HG02852 (cell line): Measurements from ENCODE around the gene COQ9.
A peak's percentile ranks its signal among the peaks of the same experiment; 100 is the strongest.
"Not testable (repeated sequence)": the region's sequence is repeated elsewhere in the genome, so short reads cannot be mapped to it uniquely, and the experiment has no call there.

Source experiments
- ATAC-seq: cut with Tn5 transposase; IDR thresholded peaks from one replicate; pipeline ENCODE4 v1.9.1; 2021; ENCODE audit warnings: mild to moderate bottlenecking, moderate library complexity; ENCODE audit not compliant: unreplicated experiment

COQ9 gene

GRCh38 chr16:57484515-57485005 is 37.3 kb downstream of the COQ9 start:
- ATAC-seq, result no peak

- no peak for ATAC-seq
These were observed 38.0 kb downstream of the COQ9 start for GRCh38 chr16:57485091-57485915.

GRCh38 chr16:57485916-57486857 is 38.9 kb downstream of the COQ9 start, which contains the start of gene DOK4:
DOK4 (minus strand) TSS chr16:57486493; CDS start chr16:57479507, 6,986 bp downstream.
- peak; percentile 87 for ATAC-seq

- no peak for ATAC-seq
These were observed 39.9 kb downstream of the COQ9 start for GRCh38 chr16:57486858-57487834.

GRCh38 chr16:57489229-57489628 is 42.0 kb downstream of the COQ9 start:
- ATAC-seq, result no peak

- ATAC-seq, result no peak
These were observed 46.5 kb downstream of the COQ9 start for GRCh38 chr16:57493767-57494166.

GRCh38 chr16:57497121-57497520 is 49.8 kb downstream of the COQ9 start:
- ATAC-seq, result no peak

GRCh38 chr16:57498031-57498430 is 50.8 kb downstream of the COQ9 start:
- ATAC-seq, result no peak

- not testable (repeated sequence) for ATAC-seq
These were observed 52.7 kb downstream of the COQ9 start for GRCh38 chr16:57499941-57500340.

- no peak for ATAC-seq
These were observed 53.4 kb downstream of the COQ9 start for GRCh38 chr16:57500578-57501111.

- no peak for ATAC-seq
These were observed 54.2 kb downstream of the COQ9 start for GRCh38 chr16:57501492-57501891.

GRCh38 chr16:57502048-57502775 is 54.9 kb downstream of the COQ9 start:
- ATAC-seq, result no peak

- no peak for ATAC-seq
These were observed 56.1 kb downstream of the COQ9 start for GRCh38 chr16:57503366-57503765.

GRCh38 chr16:57504001-57504400 is 56.7 kb downstream of the COQ9 start:
- ATAC-seq, result no peak

GRCh38 chr16:57504491-57504890 is 57.2 kb downstream of the COQ9 start:
- no peak for ATAC-seq

- ATAC-seq, result no peak
These were observed 57.9 kb downstream of the COQ9 start for GRCh38 chr16:57505169-57505568.

- ATAC-seq, result no peak
These were observed 60.1 kb downstream of the COQ9 start for GRCh38 chr16:57507136-57508034.

GRCh38 chr16:57508035-57508425 is 60.8 kb downstream of the COQ9 start:
- no peak for ATAC-seq
